HEK293 (cell line): ENCODE data around the gene THRA.

Experiments used
- CTCF ChIA-PET: fragments of 350-600 bp; formaldehyde crosslinking; extraction: SDS; loops from one replicate; lab custom pipeline; 2021; ENCODE audit warnings: antibody characterized with exemption; lab: Yijun Ruan, JAX
- POLR2A ChIA-PET: fragments of 300-600 bp; formaldehyde crosslinking; extraction: SDS; loops from one replicate; lab custom pipeline; 2020; ENCODE audit warnings: antibody characterized with exemption, inconsistent platforms; lab: Yijun Ruan, JAX
- H3K27ac ChIP-seq: fragments of 200-500 bp; sonication (Bioruptor generic); 2 replicates; pipeline ENCODE4 v1.5.1; 2014; ENCODE audit warnings: low read depth, low read length, control low read depth, inconsistent platforms; ENCODE audit errors: extremely low read depth
- H3K36me3 ChIP-seq, 2 experiments: fragments of 200-500 bp in 1 of 2; sonication (Bioruptor generic) in 1 of 2; 1 replicate in 1 of 2; 2 replicates in 1 of 2; pipeline ENCODE4 v1.5.1; 2014 to 2017; ENCODE audit warnings: inconsistent platforms in 2 of 2, low read length in 2 of 2; ENCODE audit not compliant: control insufficient read depth in 2 of 2, insufficient read depth in 1 of 2
- H3K4me1 ChIP-seq: fragments of 200-500 bp; sonication (Bioruptor generic); 2 replicates; pipeline ENCODE4 v1.5.1; 2014; ENCODE audit warnings: mild to moderate bottlenecking, low read length, inconsistent platforms; ENCODE audit not compliant: control insufficient read depth, insufficient read depth
- H3K4me3 ChIP-seq: 2 replicates; pipeline ENCODE4 v1.5.1; 2011; ENCODE audit warnings: low read depth, mild to moderate bottlenecking, control low read depth, low read length, moderate library complexity
- H3K9me3 ChIP-seq: fragments of 200-500 bp; sonication (Bioruptor generic); 2 replicates; pipeline ENCODE4 v1.5.1; 2014; ENCODE audit warnings: low read depth, low read length, inconsistent platforms; ENCODE audit not compliant: control insufficient read depth, insufficient read depth
- BCL11A ChIP-seq: fragments of 450-650 bp; formaldehyde crosslinking; IDR thresholded peaks from 2 replicates; pipeline ENCODE4 v1.5.1; 2016; ENCODE audit warnings: low read depth, missing biosample characterization, missing genetic modification characterization
- ELK4 ChIP-seq: IDR thresholded peaks from 2 replicates; pipeline ENCODE4 v1.6.1; 2011; ENCODE audit warnings: mild to moderate bottlenecking, low read depth, low read length, borderline replicate concordance
- GLIS2 ChIP-seq: fragments of 450-650 bp; formaldehyde crosslinking; IDR thresholded peaks from 2 replicates; pipeline ENCODE4 v1.5.1; 2016; ENCODE audit warnings: missing biosample characterization, missing genetic modification characterization
- HOXD13 ChIP-seq: sonication (generic); formaldehyde crosslinking; IDR thresholded peaks from 2 replicates; pipeline ENCODE4 v1.8.0; 2022; ENCODE audit warnings: missing genetic modification reagents, borderline replicate concordance
- KLF8 ChIP-seq: fragments of 450-650 bp; formaldehyde crosslinking; IDR thresholded peaks from 2 replicates; pipeline ENCODE4 v1.5.1; 2016; ENCODE audit warnings: missing biosample characterization, missing genetic modification characterization
- MYNN ChIP-seq: fragments of 450-650 bp; formaldehyde crosslinking; IDR thresholded peaks from 2 replicates; pipeline ENCODE4 v1.5.1; 2016; ENCODE audit warnings: missing biosample characterization, missing genetic modification characterization, borderline replicate concordance
- SCRT1 ChIP-seq: fragments of 450-650 bp; formaldehyde crosslinking; IDR thresholded peaks from 2 replicates; pipeline ENCODE4 v1.5.1; 2016; ENCODE audit warnings: missing biosample characterization, missing genetic modification characterization, borderline replicate concordance
- SP2 ChIP-seq: fragments of 450-650 bp; formaldehyde crosslinking; IDR thresholded peaks from 2 replicates; pipeline ENCODE4 v1.5.1; 2016; ENCODE audit warnings: missing biosample characterization, missing genetic modification characterization
- YY1 ChIP-seq: fragments of 450-650 bp; formaldehyde crosslinking; IDR thresholded peaks from 2 replicates; pipeline ENCODE4 v1.5.1; 2018; ENCODE audit warnings: missing biosample characterization, missing genetic modification characterization
- ZBTB7A ChIP-seq: fragments of 450-650 bp; formaldehyde crosslinking; IDR thresholded peaks from 2 replicates; pipeline ENCODE4 v1.5.1; 2016; ENCODE audit warnings: low read depth, missing biosample characterization, missing genetic modification characterization
- ZFP69B ChIP-seq: fragments of 450-650 bp; formaldehyde crosslinking; IDR thresholded peaks from 2 replicates; pipeline ENCODE4 v1.5.1; 2016; ENCODE audit warnings: missing biosample characterization, missing genetic modification characterization
- ZNF121 ChIP-seq: fragments of 450-650 bp; formaldehyde crosslinking; IDR thresholded peaks from 2 replicates; pipeline ENCODE4 v1.5.1; 2016; ENCODE audit warnings: missing biosample characterization, missing genetic modification characterization
- ZNF138 ChIP-seq: fragments of 450-650 bp; formaldehyde crosslinking; IDR thresholded peaks from 2 replicates; pipeline ENCODE4 v1.5.1; 2016; ENCODE audit warnings: missing biosample characterization, missing genetic modification characterization, borderline replicate concordance
- ZNF155 ChIP-seq: fragments of 450-650 bp; formaldehyde crosslinking; IDR thresholded peaks from 2 replicates; pipeline ENCODE4 v1.5.1; 2016; ENCODE audit warnings: missing biosample characterization, missing genetic modification characterization
- ZNF335 ChIP-seq: fragments of 450-650 bp; formaldehyde crosslinking; conservative IDR thresholded peaks from 2 replicates; pipeline ENCODE4 v1.5.1; 2016; ENCODE audit warnings: missing biosample characterization, missing genetic modification characterization
- ZNF398 ChIP-seq: fragments of 450-650 bp; formaldehyde crosslinking; IDR thresholded peaks from 2 replicates; pipeline ENCODE4 v1.5.1; 2017; ENCODE audit warnings: missing biosample characterization, missing genetic modification characterization
- ZNF416 ChIP-seq: fragments of 450-650 bp; formaldehyde crosslinking; IDR thresholded peaks from 2 replicates; pipeline ENCODE4 v1.5.1; 2016; ENCODE audit warnings: missing biosample characterization, missing genetic modification characterization
- ZNF423 ChIP-seq: fragments of 450-650 bp; formaldehyde crosslinking; IDR thresholded peaks from 2 replicates; pipeline ENCODE4 v1.5.1; 2016; ENCODE audit warnings: missing biosample characterization, missing genetic modification characterization
- ZNF501 ChIP-seq: fragments of 450-650 bp; formaldehyde crosslinking; IDR thresholded peaks from 2 replicates; pipeline ENCODE4 v1.5.1; 2016; ENCODE audit warnings: missing biosample characterization, missing genetic modification characterization
- ZNF596 ChIP-seq: fragments of 450-650 bp; IDR thresholded peaks from 2 replicates; pipeline ENCODE4 v1.5.0; 2018; ENCODE audit warnings: missing biosample characterization, mild to moderate bottlenecking, missing genetic modification characterization, moderate library complexity
- ZNF610 ChIP-seq: fragments of 450-650 bp; formaldehyde crosslinking; IDR thresholded peaks from 2 replicates; pipeline ENCODE4 v1.5.1; 2016; ENCODE audit warnings: missing biosample characterization, missing genetic modification characterization, borderline replicate concordance
- ZNF664 ChIP-seq: fragments of 450-650 bp; formaldehyde crosslinking; IDR thresholded peaks from 2 replicates; pipeline ENCODE4 v1.5.1; 2016; ENCODE audit warnings: missing biosample characterization, missing genetic modification characterization
- TF ChIP-seq, protein P1 (sequence below): fragments of 450-650 bp; formaldehyde crosslinking; IDR thresholded peaks from 2 replicates; pipeline ENCODE4 v1.5.1; 2017; ENCODE audit warnings: missing biosample characterization, missing genetic modification characterization

The THRA gene

DNA sequence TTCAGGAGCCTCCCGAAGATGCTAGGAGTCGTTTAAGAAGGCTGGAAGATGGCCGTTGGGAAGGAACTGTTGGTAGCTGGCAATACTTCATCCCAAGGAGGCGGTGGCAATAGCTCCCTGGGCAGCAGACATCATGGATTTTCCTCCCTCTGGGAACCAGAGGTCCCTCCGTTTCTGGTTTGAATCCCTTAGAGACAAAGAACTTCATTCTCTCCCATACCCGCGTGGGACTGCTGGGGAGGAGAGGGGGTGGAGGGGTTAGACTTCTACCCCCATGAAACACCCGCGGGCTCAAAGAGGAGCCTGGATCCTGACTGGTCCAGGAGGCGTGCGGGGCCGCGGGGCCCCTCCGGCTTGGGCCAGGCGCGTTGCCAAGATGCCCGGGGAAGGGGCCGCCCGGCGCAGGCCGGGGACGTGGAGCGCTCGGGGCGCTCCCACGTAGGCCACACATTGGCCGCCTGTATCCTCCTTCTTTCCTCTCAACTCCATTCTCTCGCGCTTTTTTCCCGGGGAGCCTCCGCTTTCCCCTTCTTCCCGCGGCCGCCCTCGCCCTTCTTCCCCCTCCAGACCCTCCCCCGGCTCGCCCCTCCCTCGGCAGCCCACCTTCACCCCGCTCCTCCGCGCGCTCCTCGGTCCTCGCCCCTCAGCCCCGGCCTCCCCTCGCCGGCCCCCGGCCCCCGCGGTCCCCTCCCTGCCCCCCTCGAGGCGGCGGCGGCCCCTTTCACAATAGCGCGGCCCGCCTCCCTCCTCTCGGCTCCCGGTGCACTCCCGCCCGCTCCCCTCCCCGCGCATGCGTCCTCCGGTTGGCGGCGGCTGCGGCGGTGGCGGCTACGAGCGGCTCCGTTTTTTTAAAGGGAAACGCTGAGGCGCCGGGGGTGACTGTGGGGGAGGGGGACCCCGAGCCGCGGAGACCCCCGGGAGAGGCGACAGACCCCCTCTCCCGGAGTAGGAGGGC lies 58.7 kb downstream of the THRA start, which contains the start of gene MSL1 (continued):
- peak; percentile 92 for TF ChIP-seq ZNF398 (tag by site-specific recombination)
- TF ChIP-seq, all 188 proteins: peak for 30

- peak overlapping the region; percentile 95 for H3K27ac ChIP-seq
- H3K4me3 ChIP-seq = peak overlapping the region; percentile 72
- no peaks in the 10 kb centered on the region; the same call in none of the 2 replicates for H3K4me1 ChIP-seq
- TF ChIP-seq ZNF596 (no peak), GLIS2 (tag by site-specific recombination) (0 out of 2 replicates have a peak, but pooled peaks have one; percentile 30), SP2 (tag by site-specific recombination) (peak; percentile 26), YY1 (tag by site-specific recombination) (no peak), ZNF335 (tag by site-specific recombination) (peak; percentile 66)
- H3K36me3 ChIP-seq = peaks cover 21 to 24% of the 10 kb centered on the region in 2 experiments
- ChIA-PET CTCF (interaction anchor here (1.0 to 4.8 kb wide), 5 partner anchors 10 to 109 kb away, joined by 3 to 82 read pairs (median 10); partner anchors contain the start of gene MED24), POLR2A (interaction anchor here (0.5 to 7.5 kb wide), 10 partner anchors 9 to 69 kb away, joined by 3 to 109 read pairs (median 6); partner anchors contain the start of genes CASC3, MED24, NR1D1 and THRA)
- H3K9me3 ChIP-seq = no peaks in the 10 kb centered on the region
Measured at GRCh38 chr17:40122136-40122998, 59.6 kb downstream of the THRA start.

DNA sequence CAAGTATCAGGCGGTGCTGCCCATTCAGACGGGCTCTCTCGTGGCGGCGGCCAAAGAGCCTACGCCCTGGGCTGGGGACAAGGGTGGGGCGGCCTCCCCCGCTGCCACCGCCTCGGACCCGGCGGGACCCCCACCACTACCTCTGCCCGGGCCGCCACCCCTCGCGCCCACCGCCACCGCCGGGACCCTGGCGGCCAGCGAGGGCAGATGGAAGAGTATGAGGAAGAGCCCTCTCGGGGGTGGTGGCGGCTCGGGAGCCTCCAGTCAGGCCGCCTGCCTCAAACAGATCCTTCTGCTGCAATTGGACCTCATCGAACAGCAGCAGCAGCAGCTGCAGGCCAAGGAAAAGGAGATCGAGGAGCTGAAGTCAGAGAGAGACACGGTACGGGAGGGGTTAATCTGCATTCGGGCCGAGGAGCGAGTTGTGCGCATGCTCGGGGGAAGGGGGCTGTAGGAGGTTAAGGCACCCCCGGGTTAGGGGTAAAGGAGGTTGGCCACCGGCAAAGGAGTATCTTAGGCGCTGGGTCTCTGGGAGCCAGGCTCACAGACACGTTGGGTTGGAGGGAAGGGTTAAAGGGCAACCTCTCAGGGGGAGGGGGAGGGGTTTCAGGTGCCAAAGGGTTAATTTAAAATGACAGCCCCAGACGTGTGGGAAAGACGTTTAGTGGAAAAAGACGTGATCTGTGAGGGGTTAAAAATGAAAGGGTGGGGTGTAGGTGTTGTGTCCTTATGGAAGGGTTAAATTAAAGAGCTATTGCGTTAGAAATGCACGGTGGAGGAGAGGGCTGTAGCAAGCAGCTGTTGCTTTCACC lies 60.4 kb downstream of the THRA start:
- CTCF ChIA-PET = interaction anchor here (0.8 to 4.8 kb wide), 11 partner anchors 10 to 410 kb away, joined by 3 to 82 read pairs (median 4); partner anchors contain the start of gene CASC3
- TF ChIP-seq ZFP69B (tag by site-specific recombination) (peak; percentile 91), MYNN (peak; percentile 36; the same call in 1 of the 2 replicates), ELK4 (no peak), ZNF610 (tag by site-specific recombination) (peak; percentile 61; the same call in 1 of the 2 replicates), SCRT1 (tag by site-specific recombination) (peak; percentile 63; the same call in 1 of the 2 replicates), HOXD13 (CRISPR knock-in tag) (no peak), ZNF138 (tag by site-specific recombination) (no peak), ZNF155 (no peak), ZNF423 (tag by site-specific recombination) (peak; percentile 20; the same call in 1 of the 2 replicates), ZNF416 (no peak), ZNF121 (tag by site-specific recombination) (no peak), ZNF664 (tag by site-specific recombination) (0 out of 2 replicates have a peak, but pooled peaks have one; percentile 40), KLF8 (peak; percentile 75), ZBTB7A (peak; percentile 78), ZNF501 (tag by site-specific recombination) (peak; percentile 40; the same call in 1 of the 2 replicates), SP2 (tag by site-specific recombination) (peak; percentile 34), ZNF335 (tag by site-specific recombination) (peak; percentile 38; the same call in 1 of the 2 replicates), BCL11A (tag by site-specific recombination) (0 out of 2 replicates have a peak, but pooled peaks have one; percentile 59)
- TF ChIP-seq, protein P1, sequence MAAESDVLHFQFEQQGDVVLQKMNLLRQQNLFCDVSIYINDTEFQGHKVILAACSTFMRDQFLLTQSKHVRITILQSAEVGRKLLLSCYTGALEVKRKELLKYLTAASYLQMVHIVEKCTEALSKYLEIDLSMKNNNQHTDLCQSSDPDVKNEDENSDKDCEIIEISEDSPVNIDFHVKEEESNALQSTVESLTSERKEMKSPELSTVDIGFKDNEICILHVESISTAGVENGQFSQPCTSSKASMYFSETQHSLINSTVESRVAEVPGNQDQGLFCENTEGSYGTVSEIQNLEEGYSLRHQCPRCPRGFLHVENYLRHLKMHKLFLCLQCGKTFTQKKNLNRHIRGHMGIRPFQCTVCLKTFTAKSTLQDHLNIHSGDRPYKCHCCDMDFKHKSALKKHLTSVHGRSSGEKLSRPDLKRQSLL = peak; percentile 37; the same call in 1 of the 2 replicates

More for the DNA sequence above, 60.4 kb downstream of the THRA start:
- Histone ChIP-seq H3K9me3 (no peaks in the 10 kb centered on the region), H3K4me1 (no peaks in the 10 kb centered on the region; the same call in none of the 2 replicates), H3K36me3 (peaks cover 30 to 32% of the 10 kb centered on the region in 2 experiments), H3K27ac (peak overlapping the region; percentile 95), H3K4me3 (peak overlapping the region; percentile 72)
- POLR2A ChIA-PET = interaction anchor here (0.5 to 7.5 kb wide), 10 partner anchors 10 to 88 kb away, joined by 3 to 109 read pairs (median 7); partner anchors contain the start of genes CASC3, MED24, NR1D1 and THRA
